GM19238 (cell line): Measurements from ENCODE around the gene CNOT6L.

Source experiments
- DNase-seq: peaks from one replicate; pipeline ENCODE4 v3.0.0; 2011; ENCODE audit warnings: low spot score; ENCODE audit not compliant: insufficient read length

CNOT6L gene

GRCh38 chr4:77713884-77714283, 105.3 kb downstream of the CNOT6L start:
- no peak for DNase-seq

DNA sequence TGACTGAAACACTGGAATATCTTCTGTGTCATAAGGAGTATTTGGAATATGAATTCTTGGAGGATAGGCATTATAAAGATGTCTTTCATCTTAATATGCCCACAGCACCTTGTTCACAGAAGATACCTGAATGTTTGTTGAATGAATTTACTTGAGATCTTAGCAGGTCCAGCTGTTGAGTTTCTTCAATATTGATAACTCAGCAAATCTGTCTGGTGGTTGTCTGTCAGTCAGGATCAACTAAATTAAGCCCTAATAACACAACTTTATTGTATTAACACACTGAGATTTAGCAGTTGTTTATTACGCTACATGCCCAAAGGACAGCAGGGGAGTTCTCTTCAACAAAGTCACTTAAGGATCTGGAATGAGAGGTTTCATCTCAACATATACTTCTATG, 106.5 kb downstream of the CNOT6L start:
- DNase-seq, result no peak

DNA sequence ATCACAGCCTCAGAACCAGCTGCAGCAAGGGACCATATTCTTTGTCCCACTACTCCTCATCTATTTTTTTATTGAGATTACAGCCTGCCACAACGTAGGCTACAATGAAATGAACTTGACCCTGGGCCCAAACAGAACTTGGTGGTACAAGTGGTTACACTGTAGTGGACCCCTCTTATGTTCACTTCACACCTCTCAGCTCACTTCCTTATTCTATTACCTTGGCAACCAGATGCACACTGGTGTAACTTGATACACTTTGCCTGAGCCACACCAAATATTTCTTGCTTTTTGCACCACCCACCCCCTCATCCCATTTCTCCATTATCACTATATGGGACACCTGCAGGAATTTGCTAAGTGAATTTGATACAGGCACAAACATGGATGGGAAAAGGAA, 107.7 kb downstream of the CNOT6L start:
- DNase-seq, result no peak

- DNase-seq, result no peak
Observed at GRCh38 chr4:77710684-77711083, 108.5 kb downstream of the CNOT6L start.

DNA sequence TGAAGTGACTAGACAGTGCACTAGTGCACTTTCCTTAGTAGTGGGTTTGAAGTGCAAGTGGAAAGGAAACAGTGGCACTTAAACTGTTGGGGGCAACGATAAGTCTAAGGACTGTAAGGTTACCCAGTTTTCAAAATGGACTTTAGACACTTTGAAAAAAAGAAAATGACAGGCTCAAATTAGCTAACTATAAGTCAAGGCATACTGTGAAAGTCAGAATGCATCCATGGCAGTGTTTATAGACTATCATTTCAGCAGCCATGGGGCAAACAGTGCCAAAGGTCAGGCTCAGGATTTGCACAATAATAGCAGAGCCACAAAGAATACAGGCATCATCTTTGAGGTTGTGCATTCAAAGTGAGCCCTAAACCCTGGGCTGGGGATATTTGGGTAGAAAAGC, 109.1 kb downstream of the CNOT6L start:
- DNase-seq, result no peak

GRCh38 chr4:77706717-77707116, 112.5 kb downstream of the CNOT6L start:
- no peak for DNase-seq

- no peak for DNase-seq
Observed at GRCh38 chr4:77703666-77704065, 115.5 kb downstream of the CNOT6L start.

DNA sequence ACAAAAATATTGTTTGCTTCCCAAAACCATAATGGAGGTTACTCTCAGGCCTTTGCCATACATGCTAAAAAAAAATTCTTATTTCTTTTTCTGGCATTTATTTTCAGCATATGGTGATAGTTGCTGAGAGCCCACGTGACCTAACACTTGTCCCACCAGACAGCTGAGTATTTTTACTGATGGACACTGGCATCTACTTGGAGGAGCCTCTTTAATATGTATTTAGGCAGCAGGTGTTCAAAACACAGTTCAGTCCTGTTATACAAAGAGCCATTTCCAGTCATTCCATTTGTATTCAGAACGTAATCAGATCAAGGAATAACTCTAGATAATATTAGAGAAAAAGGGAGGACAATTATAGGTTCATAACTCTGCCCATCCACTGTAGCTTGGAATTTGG, 118.0 kb downstream of the CNOT6L start:
- no peak for DNase-seq

DNA sequence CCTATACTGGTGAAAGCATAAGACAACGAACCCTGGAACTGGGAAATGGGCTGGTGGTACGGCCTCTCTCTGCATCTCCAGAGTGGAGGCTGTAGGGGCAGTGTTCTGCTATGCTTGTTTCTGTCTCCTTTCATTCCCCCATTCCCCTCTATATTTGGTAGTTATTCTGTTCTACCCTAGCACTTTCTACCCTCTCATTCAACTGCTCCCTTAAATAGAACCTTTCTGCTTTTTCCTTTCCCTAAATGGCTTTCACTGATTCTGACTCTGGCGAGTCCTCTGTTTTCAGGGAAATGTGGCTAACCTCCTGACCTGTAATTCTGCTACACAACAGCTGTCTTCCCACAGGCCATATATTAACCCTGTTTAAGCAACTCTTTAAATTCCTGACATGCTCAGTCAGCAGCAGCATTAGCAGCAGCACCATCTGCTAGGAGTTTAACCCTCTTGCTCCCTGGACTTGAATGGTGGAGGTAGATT, 119.4 kb downstream of the CNOT6L start:
- DNase-seq, result no peak

DNA sequence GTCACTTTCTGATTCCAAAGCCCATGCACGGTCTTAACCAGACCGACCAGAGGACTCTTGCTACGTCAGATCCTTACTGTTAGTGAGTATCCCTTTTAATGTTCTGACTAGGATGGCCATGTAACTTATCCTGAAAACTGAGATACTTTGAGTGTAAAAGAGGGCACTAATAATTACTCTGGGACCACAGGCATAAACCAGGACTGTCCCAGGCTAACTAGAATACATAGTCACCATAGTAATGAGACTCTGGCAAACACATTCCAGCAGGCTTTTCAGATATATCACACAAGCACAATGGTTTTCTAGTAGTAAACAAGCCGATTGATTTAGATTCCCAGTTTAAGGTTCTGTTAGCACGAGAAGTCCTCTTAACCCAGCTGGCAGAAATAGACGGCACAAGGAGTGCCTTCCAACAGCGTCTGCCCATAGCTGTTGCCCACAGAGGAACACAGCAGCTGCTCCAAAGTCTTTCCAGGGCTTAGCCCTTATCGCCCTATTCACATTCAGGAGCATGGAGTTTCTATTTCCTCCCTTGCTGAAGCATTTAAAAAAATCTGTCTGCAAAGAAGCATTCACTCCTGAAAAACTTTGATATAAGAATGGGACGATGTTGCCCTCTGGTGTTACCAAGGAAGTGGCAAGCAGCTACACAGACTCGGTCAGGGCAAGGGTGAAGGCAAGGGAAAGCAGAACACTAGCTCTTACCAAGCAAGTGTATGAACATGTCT, 121.1 kb downstream of the CNOT6L start:
- no peak for DNase-seq

DNA sequence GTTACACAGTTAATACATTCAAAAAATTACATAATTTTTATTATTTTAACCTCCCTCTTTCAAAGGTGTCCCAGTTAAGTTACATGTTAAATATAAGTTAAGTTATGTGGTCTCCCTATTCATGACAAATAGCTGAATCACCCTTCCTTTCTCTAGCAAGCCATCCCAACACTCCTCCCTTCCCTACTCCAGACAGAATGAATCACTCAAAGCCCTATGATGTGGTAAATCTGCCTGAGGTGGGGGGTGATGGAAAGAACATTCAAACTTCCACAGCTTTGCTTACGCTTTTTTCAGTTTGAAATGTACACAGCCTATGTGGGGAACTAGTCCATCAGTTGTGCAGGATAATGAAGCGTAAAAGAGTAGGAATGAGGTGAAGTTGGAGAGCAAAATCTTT, 123.4 kb downstream of the CNOT6L start:
- no peak for DNase-seq

GRCh38 chr4:77692847-77693432, 126.2 kb downstream of the CNOT6L start:
- no peak for DNase-seq

DNA sequence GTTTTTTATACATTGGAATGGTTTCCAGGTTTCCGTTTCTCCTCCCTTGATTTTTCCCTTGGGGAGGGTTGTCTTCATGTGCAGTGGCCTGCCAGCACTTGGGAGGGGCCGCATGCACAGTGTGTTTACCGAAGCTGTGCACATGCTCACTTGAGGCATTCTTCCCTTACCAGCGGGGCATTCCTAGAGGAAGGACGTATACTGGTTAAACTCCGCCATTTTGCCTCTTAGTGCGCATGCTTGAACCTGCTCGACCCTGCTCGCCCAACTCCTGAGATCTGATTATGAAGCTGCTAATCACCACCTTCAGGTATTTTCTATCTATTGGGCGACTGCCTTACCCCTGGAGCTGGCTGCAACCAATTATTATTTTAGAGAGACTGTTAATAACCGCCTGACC, 137.4 kb downstream of the CNOT6L start:
- no peak for DNase-seq

- DNase-seq, result no peak
Observed at GRCh38 chr4:77676842-77677241, 142.3 kb downstream of the CNOT6L start.

DNA sequence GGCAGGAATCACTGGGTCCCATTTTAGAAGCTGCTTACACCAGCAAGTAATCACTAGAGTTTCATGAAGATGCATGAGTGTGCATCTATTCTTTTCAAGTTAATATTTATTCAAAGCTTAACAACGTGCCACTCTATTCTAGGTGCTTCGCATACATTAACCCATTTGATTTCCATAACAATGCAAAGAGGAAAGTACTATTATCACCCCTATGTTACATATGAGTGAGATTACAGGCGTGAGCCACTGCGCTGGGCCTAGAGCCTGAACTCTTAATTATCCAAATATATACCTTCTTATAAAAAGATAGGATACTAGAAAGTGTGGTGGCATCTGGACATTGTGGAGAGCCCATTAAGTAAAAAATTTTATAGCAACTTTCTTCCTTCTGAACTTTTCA, 148.1 kb downstream of the CNOT6L start:
- no peak for DNase-seq

GRCh38 chr4:77669946-77670590, 149.1 kb downstream of the CNOT6L start:
- DNase-seq, result no peak

GRCh38 chr4:77665381-77666069, 153.6 kb downstream of the CNOT6L start:
- no peak for DNase-seq
